IgD-negative memory B cell (primary cell): ENCODE data around the gene POU2F3. TPM values are rescaled to one million over a fixed set of nuclear protein-coding genes. Genes with fewer than 3 reads are reported as not detected.

Experiments
- H3K27ac Mint-ChIP-seq, 3 donors: one replicate each; pipeline ENCODE4 v1.8.0; 2020 to 2022; ENCODE audit warnings: mild to moderate bottlenecking in 3 of 3, mixed read lengths in 3 of 3, moderate library complexity in 1 of 3
- H3K27me3 Mint-ChIP-seq: one replicate; pipeline ENCODE4 v1.8.0; 2021; ENCODE audit warnings: mixed read lengths
- H3K36me3 Mint-ChIP-seq: one replicate; pipeline ENCODE4 v1.8.0; 2020; ENCODE audit warnings: mild to moderate bottlenecking, mixed read lengths
- H3K4me1 Mint-ChIP-seq, 3 donors: one replicate each; pipeline ENCODE4 v1.8.0; 2020 to 2022; ENCODE audit warnings: mixed read lengths in 3 of 3, mild to moderate bottlenecking in 1 of 3
- H3K4me3 Mint-ChIP-seq, 4 donors: one replicate each; pipeline ENCODE4 v1.8.0; 2020 to 2022; ENCODE audit warnings: mild to moderate bottlenecking in 4 of 4, mixed read lengths in 4 of 4, moderate library complexity in 3 of 4
- H3K9me3 Mint-ChIP-seq, 3 donors: one replicate each; pipeline ENCODE4 v1.8.0; 2020 to 2021; ENCODE audit warnings: mixed read lengths in 3 of 3, mild to moderate bottlenecking in 1 of 3
- polyA plus RNA-seq: library from polyadenylated mRNA; unstranded; fragments of 300-500 nt; fragmentation: Illumina TruSeq; gene quantifications from one replicate; pipeline ENCODE4 v1.2.3, GENCODE V29; 2021

The POU2F3 gene
- polyA plus RNA-seq, 1 donor from 2014 or later = not detected

DNA sequence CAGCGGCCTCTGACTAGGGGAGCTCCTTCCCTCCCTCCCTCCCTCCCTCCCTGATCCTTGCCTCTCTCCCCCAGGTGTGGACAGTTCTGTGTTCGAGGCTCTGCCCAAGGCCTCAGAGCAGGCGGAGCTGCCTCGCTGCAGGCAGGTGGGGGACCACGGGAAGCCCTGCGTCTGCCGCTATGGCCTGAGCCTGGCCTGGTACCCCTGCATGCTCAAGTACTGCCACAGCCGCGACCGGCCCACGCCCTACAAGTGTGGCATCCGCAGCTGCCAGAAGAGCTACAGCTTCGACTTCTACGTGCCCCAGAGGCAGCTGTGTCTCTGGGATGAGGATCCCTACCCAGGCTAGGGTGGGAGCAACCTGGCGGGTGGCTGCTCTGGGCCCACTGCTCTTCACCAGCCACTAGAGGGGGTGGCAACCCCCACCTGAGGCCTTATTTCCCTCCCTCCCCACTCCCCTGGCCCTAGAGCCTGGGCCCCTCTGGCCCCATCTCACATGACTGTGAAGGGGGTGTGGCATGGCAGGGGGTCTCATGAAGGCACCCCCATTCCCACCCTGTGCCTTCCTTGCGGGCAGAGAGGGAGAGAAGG is 11.1 kb upstream of the POU2F3 start:
- Mint-ChIP-seq H3K9me3 (no peaks in the 10 kb centered on the region), H3K4me1 (peaks cover 5 to 10% (median 8%) of the 10 kb centered on the region in 3 donors), H3K36me3 (peaks cover 2% of the 10 kb centered on the region), H3K27me3 (peaks cover 15% of the 10 kb centered on the region), H3K4me3 (no peak overlapping the region), H3K27ac (no peak overlapping the region)

GRCh38 chr11:120229451-120230424 is 10.2 kb upstream of the POU2F3 start:
- Mint-ChIP-seq H3K9me3 (no peaks in the 10 kb centered on the region), H3K27ac (no peak overlapping the region), H3K36me3 (peaks cover 2% of the 10 kb centered on the region)

GRCh38 chr11:120230433-120231071 is 9.4 kb upstream of the POU2F3 start:
- H3K27ac Mint-ChIP-seq = no peak overlapping the region
- peaks cover 0 to 3% (median 2%) of the 10 kb centered on the region in 3 donors for H3K4me1 Mint-ChIP-seq
- peaks cover 15% of the 10 kb centered on the region for H3K27me3 Mint-ChIP-seq
- H3K36me3 Mint-ChIP-seq = peaks cover 2% of the 10 kb centered on the region
- no peaks in the 10 kb centered on the region for H3K9me3 Mint-ChIP-seq
- H3K4me3 Mint-ChIP-seq = peak overlapping the region in 1 of 4 donors; percentile 47

More at GRCh38 chr11:120229451-120230424, 10.2 kb upstream of the POU2F3 start:
- peaks cover under 1 to 7% (median 5%) of the 10 kb centered on the region in 3 donors for H3K4me1 Mint-ChIP-seq
- peaks cover 11% of the 10 kb centered on the region for H3K27me3 Mint-ChIP-seq
- H3K4me3 Mint-ChIP-seq = no peak overlapping the region

- peaks cover 2% of the 10 kb centered on the region for H3K36me3 Mint-ChIP-seq
- H3K27ac Mint-ChIP-seq = no peak overlapping the region
- H3K4me3 Mint-ChIP-seq = no peak overlapping the region
- no peaks in the 10 kb centered on the region for H3K9me3 Mint-ChIP-seq
- peaks cover 15% of the 10 kb centered on the region for H3K27me3 Mint-ChIP-seq
- H3K4me1 Mint-ChIP-seq = no peaks in the 10 kb centered on the region
Measured at GRCh38 chr11:120231963-120232362, 8.0 kb upstream of the POU2F3 start.

DNA sequence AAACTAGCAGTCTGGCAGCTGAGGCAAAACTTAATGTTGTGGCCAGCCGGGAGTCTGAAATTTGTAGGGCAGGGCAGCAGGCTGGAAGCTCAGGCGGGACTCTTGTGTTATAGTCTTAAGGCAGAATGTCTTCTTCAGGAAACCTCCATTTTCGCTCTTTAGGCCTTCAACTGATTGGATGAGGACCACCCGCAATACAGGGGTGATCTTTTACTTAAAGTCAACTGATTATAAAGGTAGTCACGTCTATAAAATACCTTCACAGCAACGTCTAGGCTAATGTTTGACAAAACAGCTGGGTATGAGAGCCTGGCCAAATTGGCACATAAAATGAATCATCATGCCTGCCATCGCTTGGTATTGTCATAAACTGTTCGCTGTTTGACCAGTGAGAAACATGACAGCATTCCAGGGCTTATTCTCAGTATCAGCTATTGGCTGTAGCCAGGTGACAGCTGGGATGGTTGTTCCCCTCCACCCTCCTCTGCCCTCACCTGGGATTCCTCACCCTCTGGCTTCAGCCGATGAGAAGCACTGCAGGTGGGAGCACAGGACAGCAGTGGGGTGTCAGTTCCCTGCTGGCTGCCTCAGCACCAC is 6.6 kb upstream of the POU2F3 start:
- no peaks in the 10 kb centered on the region for H3K9me3 Mint-ChIP-seq
- no peak overlapping the region for H3K27ac Mint-ChIP-seq
- H3K4me1 Mint-ChIP-seq = no peaks in the 10 kb centered on the region
- H3K4me3 Mint-ChIP-seq = no peak overlapping the region
- H3K36me3 Mint-ChIP-seq = peaks cover 4% of the 10 kb centered on the region
- H3K27me3 Mint-ChIP-seq = peaks cover 22% of the 10 kb centered on the region

DNA sequence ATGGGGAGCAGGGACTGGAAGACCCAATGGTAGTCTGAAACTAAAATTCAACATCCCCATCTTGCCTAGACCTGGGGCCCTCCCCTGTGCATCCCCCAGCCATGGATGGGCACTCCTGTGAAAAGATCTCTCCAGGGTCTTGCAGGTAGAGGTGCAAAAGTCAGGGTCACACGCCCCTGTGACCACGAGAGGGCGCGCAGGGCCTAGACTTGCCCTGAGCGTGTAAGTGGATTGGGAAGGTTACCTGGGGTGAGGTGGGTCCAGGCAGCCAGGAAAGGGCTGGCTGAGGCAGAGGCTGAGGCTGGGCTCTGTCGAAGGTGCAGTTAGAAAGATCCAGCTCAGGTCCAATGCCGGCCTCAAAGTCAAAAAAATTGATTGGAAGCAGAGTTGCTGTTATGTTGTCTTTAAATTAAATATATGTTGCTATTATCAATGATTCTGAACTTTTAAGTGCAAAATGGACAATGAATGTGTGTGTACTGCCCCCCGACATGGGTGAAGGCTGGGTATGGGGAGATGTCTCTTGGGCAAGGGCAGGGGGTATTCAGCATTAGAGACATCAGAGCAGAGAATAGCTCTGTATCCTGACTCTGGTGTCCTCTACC is 4.8 kb upstream of the POU2F3 start:
- H3K27me3 Mint-ChIP-seq = peaks cover 35% of the 10 kb centered on the region

DNA sequence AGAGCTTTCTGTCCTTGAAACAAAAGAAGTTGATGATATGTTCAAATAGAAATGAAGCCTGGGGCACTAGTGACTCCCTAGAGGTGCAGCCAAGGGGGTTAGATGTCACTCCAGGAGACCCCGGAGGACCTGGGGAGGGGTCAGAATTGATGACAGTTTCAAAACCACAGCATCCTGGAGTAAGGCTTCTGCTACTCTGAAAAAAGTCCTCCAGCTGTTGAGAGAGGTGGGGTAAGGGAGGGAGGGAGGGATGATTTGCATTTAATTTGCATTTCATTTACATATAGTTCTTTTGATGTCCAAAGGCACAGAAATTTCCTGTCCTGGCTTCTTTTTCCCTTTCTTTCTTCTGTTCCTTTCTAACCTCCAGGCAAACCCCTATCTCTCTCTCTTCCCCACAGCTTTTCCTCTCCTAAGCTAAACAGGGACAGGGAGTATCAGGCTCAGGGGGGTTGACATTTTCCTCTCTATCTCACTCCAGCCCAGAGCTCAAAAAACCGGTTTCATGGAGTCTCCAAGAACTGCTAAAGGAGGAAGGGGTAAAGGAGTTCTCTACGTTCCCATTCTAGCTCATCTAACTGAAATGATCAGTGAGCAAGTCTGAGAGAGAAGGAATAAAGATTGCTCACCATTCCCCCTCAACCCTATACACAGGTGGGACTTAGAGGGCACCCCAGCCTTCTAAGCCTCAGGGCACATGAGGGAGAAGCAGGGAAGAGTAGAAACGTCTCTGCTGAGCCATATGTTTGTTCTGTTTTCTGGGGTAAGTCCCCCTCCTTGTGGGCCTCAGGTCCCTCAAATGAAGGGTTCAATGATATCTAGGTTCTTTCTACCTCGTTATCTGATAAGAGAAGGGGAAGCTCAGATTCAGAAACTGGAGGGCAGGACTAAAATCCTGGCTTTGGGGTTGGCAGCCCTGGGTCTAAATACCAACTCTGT is 3.5 kb upstream of the POU2F3 start:
- Mint-ChIP-seq H3K4me1 (peaks cover 0 to 7% (median 0%) of the 10 kb centered on the region in 3 donors), H3K4me3 (no peak overlapping the region), H3K27ac (no peak overlapping the region), H3K9me3 (no peaks in the 10 kb centered on the region), H3K27me3 (peaks cover 45% of the 10 kb centered on the region), H3K36me3 (peaks cover 4% of the 10 kb centered on the region)

More for the DNA sequence above, 4.8 kb upstream of the POU2F3 start:
- no peak overlapping the region for H3K4me3 Mint-ChIP-seq
- H3K27ac Mint-ChIP-seq = no peak overlapping the region
- H3K9me3 Mint-ChIP-seq = no peaks in the 10 kb centered on the region
- H3K36me3 Mint-ChIP-seq = peaks cover 6% of the 10 kb centered on the region
- H3K4me1 Mint-ChIP-seq = peaks cover 0 to 4% (median 0%) of the 10 kb centered on the region in 3 donors

- Mint-ChIP-seq H3K27me3 (peaks cover 54% of the 10 kb centered on the region), H3K4me3 (no peak overlapping the region), H3K27ac (peak overlapping the region in 1 of 3 donors; percentile 2), H3K36me3 (peaks cover 4% of the 10 kb centered on the region), H3K9me3 (no peaks in the 10 kb centered on the region), H3K4me1 (peaks cover 0 to 7% (median 0%) of the 10 kb centered on the region in 3 donors)
Measured at GRCh38 chr11:120238968-120239620, 846 bp upstream of the POU2F3 start.

GRCh38 chr11:120240866-120241265 is 926 bp downstream of the POU2F3 start:
- peaks cover 4% of the 10 kb centered on the region for H3K36me3 Mint-ChIP-seq
- H3K4me1 Mint-ChIP-seq = peaks cover 0 to 7% (median 0%) of the 10 kb centered on the region in 3 donors
- H3K27me3 Mint-ChIP-seq = peaks cover 54% of the 10 kb centered on the region
- no peak overlapping the region for H3K27ac Mint-ChIP-seq
- no peak overlapping the region for H3K4me3 Mint-ChIP-seq
- no peaks in the 10 kb centered on the region for H3K9me3 Mint-ChIP-seq

DNA sequence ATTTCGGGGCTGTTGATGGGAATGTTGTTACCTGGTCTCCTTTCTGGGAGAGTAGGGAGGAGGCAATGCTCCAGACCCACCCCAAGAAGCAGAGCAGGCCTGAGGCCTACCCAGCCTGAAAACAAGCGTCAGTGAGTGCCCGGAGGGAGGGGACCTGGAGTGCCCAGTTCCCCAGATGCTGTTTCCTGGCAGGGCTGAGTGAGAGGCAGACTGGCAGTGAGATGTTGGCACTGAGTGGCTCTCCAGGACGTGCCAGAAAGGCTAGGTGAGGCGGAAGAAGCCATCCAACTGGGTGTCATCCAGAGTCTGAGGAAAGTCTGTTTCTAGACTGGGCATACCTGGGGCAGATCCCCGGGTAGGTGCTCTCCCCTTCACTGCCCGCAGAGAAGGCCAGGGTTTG is 1.3 kb downstream of the POU2F3 start:
- no peaks in the 10 kb centered on the region for H3K9me3 Mint-ChIP-seq
- no peak overlapping the region for H3K27ac Mint-ChIP-seq
- H3K4me3 Mint-ChIP-seq = no peak overlapping the region
- H3K4me1 Mint-ChIP-seq = peaks cover 0 to 7% (median 0%) of the 10 kb centered on the region in 3 donors
- peaks cover 4% of the 10 kb centered on the region for H3K36me3 Mint-ChIP-seq
- H3K27me3 Mint-ChIP-seq = peaks cover 54% of the 10 kb centered on the region

GRCh38 chr11:120243221-120243620 is 3.3 kb downstream of the POU2F3 start:
- H3K4me3 Mint-ChIP-seq = no peak overlapping the region
- peaks cover 0 to 7% (median 0%) of the 10 kb centered on the region in 3 donors for H3K4me1 Mint-ChIP-seq
- peaks cover 2% of the 10 kb centered on the region for H3K36me3 Mint-ChIP-seq
- H3K27ac Mint-ChIP-seq = no peak overlapping the region
- no peaks in the 10 kb centered on the region for H3K9me3 Mint-ChIP-seq
- H3K27me3 Mint-ChIP-seq = peaks cover 55% of the 10 kb centered on the region

GRCh38 chr11:120244476-120245365 is 4.8 kb downstream of the POU2F3 start:
- H3K27me3 Mint-ChIP-seq = peaks cover 45% of the 10 kb centered on the region
- H3K27ac Mint-ChIP-seq = no peak overlapping the region
- H3K36me3 Mint-ChIP-seq = no peaks in the 10 kb centered on the region
- peaks cover 0 to 3% (median 0%) of the 10 kb centered on the region in 3 donors for H3K4me1 Mint-ChIP-seq
- no peaks in the 10 kb centered on the region for H3K9me3 Mint-ChIP-seq
- no peak overlapping the region for H3K4me3 Mint-ChIP-seq
